PC-3 (cell line): ENCODE data around the gene FAM120B.

Experiments used
- CTCF ChIP-seq: fragments of 300-600 bp; sonication (generic); conservative IDR thresholded peaks from 2 replicates; pipeline ENCODE4 v1.5.1; 2017; ENCODE audit warnings: antibody characterized with exemption, low read depth, mild to moderate bottlenecking, low read length
- EZH2 ChIP-seq: fragments of 300-600 bp; sonication (generic); IDR thresholded peaks from one replicate; pipeline ENCODE4 v1.6.1; 2017; ENCODE audit warnings: antibody characterized with exemption, mild to moderate bottlenecking, low read length; ENCODE audit not compliant: unreplicated experiment
- EZH2phosphoT487 ChIP-seq: fragments of 300-600 bp; sonication (generic); IDR thresholded peaks from 2 replicates; pipeline ENCODE4 v1.6.1; 2018; ENCODE audit warnings: mild to moderate bottlenecking, antibody characterized with exemption, low read length, borderline replicate concordance

DNA sequence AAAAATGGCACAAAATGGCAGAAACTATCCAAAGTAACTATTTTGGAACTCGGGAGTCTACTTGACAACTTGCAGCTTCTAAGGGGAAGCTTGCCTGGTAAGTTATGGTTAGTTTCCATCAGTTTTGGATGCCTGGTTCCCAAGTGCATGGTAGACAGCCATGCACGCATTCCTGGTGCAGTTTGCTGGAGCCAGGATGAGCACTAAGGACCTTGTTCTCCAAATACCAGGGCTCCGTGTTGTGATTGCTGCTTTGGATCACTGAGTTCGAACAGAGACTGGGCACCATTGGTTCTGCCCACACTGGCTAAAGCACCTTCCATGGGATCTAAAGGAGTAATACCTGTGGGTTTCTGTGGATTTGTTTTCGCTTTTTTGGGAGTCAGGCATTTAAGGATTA, 103.7 kb downstream of the FAM120B start:
- TF ChIP-seq CTCF (no peak), EZH2phosphoT487 (no peak), EZH2 (no peak)
